Measurements from ENCODE around the gene MUCL3.
"Not testable (repeated sequence)": the region's sequence is repeated elsewhere in the genome, so short reads cannot be mapped to it uniquely, and the experiment has no call there.

GRCh38 chr6:30910473-30910872, 30.3 kb upstream of the MUCL3 start:
- TF ChIP-seq, protein P1, sequence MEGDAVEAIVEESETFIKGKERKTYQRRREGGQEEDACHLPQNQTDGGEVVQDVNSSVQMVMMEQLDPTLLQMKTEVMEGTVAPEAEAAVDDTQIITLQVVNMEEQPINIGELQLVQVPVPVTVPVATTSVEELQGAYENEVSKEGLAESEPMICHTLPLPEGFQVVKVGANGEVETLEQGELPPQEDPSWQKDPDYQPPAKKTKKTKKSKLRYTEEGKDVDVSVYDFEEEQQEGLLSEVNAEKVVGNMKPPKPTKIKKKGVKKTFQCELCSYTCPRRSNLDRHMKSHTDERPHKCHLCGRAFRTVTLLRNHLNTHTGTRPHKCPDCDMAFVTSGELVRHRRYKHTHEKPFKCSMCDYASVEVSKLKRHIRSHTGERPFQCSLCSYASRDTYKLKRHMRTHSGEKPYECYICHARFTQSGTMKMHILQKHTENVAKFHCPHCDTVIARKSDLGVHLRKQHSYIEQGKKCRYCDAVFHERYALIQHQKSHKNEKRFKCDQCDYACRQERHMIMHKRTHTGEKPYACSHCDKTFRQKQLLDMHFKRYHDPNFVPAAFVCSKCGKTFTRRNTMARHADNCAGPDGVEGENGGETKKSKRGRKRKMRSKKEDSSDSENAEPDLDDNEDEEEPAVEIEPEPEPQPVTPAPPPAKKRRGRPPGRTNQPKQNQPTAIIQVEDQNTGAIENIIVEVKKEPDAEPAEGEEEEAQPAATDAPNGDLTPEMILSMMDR (conservative IDR thresholded peaks at IDR 0.05; ENCODE audit: low read length), result not testable (repeated sequence)
- not testable (repeated sequence) for TF ChIP-seq EZH2phosphoT487 (IDR thresholded peaks at IDR 0.05; ENCODE audit: borderline replicate concordance, low read depth, low read length)

Data from OCI-LY7 (cell line).